Measurements from ENCODE around the gene FADD. TPM values are rescaled to one million over a fixed set of nuclear protein-coding genes. Genes with fewer than 3 reads are reported as not detected.

Gene FADD
- total RNA-seq, 1 donor from 2014 or later = 18.9 TPM

- H3K4me1 Mint-ChIP-seq = peaks cover 24% of the 10 kb centered on the region
- no peak overlapping the region for H3K9ac ChIP-seq
- peaks cover 7% of the 10 kb centered on the region for H3K4me1 ChIP-seq
- H3K27me3 Mint-ChIP-seq (ENCODE audit: insufficient read depth, low read depth) = peaks cover 6% of the 10 kb centered on the region
- no peak overlapping the region for H3K27ac ChIP-seq
- TF ChIP-seq EZH2phosphoT487 (IDR thresholded peaks at IDR 0.05) (no peak), CTCF (IDR thresholded peaks at IDR 0.05) (no peak), EZH2 (IDR thresholded peaks at IDR 0.05) (no peak)
- H3K27me3 ChIP-seq = no peaks in the 10 kb centered on the region
- no peak for DNase-seq (ENCODE audit: low spot score)
- no peak overlapping the region for H2AFZ ChIP-seq (replicated peaks)
- no peak overlapping the region for H3K4me3 ChIP-seq
- H3F3A ChIP-seq (ENCODE audit: low read depth) = peaks cover 9% of the 10 kb centered on the region
- peaks cover 54% of the 10 kb centered on the region for H4K20me1 ChIP-seq (ENCODE audit: low read depth)
- H3K9me3 ChIP-seq (ENCODE audit: low read depth) = no peaks in the 10 kb centered on the region
- peaks cover 29% of the 10 kb centered on the region for H3K79me2 ChIP-seq (ENCODE audit: low read depth)
- H3K4me2 ChIP-seq = no peak overlapping the region
- no peak overlapping the region for H3K27ac Mint-ChIP-seq
- H3K36me3 ChIP-seq = no peaks in the 10 kb centered on the region
- no peak overlapping the region for H3K4me3 Mint-ChIP-seq
- H3K36me3 Mint-ChIP-seq = peaks cover 22% of the 10 kb centered on the region
- H3K9me3 Mint-ChIP-seq = no peaks in the 10 kb centered on the region
These were observed 2.7 kb downstream of the FADD start for GRCh38 chr11:70205766-70206165.

GRCh38 chr11:70206226-70206981 lies 3.3 kb downstream of the FADD start:
- Mint-ChIP-seq H3K4me1 (peaks cover 24% of the 10 kb centered on the region), H3K4me3 (no peak overlapping the region), H3K27ac (no peak overlapping the region), H3K36me3 (peaks cover 22% of the 10 kb centered on the region), H3K27me3 (ENCODE audit: insufficient read depth, low read depth) (peaks cover 6% of the 10 kb centered on the region), H3K9me3 (no peaks in the 10 kb centered on the region)
- no peak overlapping the region for H3K27ac ChIP-seq
- DNase-seq (ENCODE audit: low spot score) = no peak
- no peak overlapping the region for H3K9ac ChIP-seq
- peaks cover 9% of the 10 kb centered on the region for H3F3A ChIP-seq (ENCODE audit: low read depth)
- no peak for TF ChIP-seq CTCF (IDR thresholded peaks at IDR 0.05)
- no peak for TF ChIP-seq EZH2 (IDR thresholded peaks at IDR 0.05)
- TF ChIP-seq EZH2phosphoT487 (IDR thresholded peaks at IDR 0.05) = no peak
- no peak overlapping the region for H2AFZ ChIP-seq (replicated peaks)
- H4K20me1 ChIP-seq (ENCODE audit: low read depth) = peaks cover 54% of the 10 kb centered on the region
- no peak overlapping the region for H3K4me2 ChIP-seq
- no peaks in the 10 kb centered on the region for H3K27me3 ChIP-seq
- H3K4me1 ChIP-seq = peaks cover 7% of the 10 kb centered on the region
- no peaks in the 10 kb centered on the region for H3K9me3 ChIP-seq (ENCODE audit: low read depth)
- H3K79me2 ChIP-seq (ENCODE audit: low read depth) = peaks cover 29% of the 10 kb centered on the region
- no peaks in the 10 kb centered on the region for H3K36me3 ChIP-seq
- no peak overlapping the region for H3K4me3 ChIP-seq

GRCh38 chr11:70206982-70207376 lies 3.9 kb downstream of the FADD start:
- Histone ChIP-seq H3K4me1 (peaks cover 7% of the 10 kb centered on the region), H3K4me2 (no peak overlapping the region), H3K36me3 (no peaks in the 10 kb centered on the region), H4K20me1 (ENCODE audit: low read depth) (peaks cover 54% of the 10 kb centered on the region), H3K79me2 (ENCODE audit: low read depth) (peaks cover 29% of the 10 kb centered on the region), H3K27me3 (no peaks in the 10 kb centered on the region), H3K9ac (no peak overlapping the region), H3K9me3 (ENCODE audit: low read depth) (no peaks in the 10 kb centered on the region), H3K4me3 (no peak overlapping the region), H2AFZ (replicated peaks) (no peak overlapping the region), H3K27ac (no peak overlapping the region), H3F3A (ENCODE audit: low read depth) (peaks cover 9% of the 10 kb centered on the region)
- no peak for TF ChIP-seq CTCF (IDR thresholded peaks at IDR 0.05)
- no peak for TF ChIP-seq EZH2phosphoT487 (IDR thresholded peaks at IDR 0.05)
- no peak for TF ChIP-seq EZH2 (IDR thresholded peaks at IDR 0.05)
- H3K9me3 Mint-ChIP-seq = no peaks in the 10 kb centered on the region
- H3K27me3 Mint-ChIP-seq (ENCODE audit: insufficient read depth, low read depth) = peaks cover 6% of the 10 kb centered on the region
- H3K4me3 Mint-ChIP-seq = no peak overlapping the region
- no peak for DNase-seq (ENCODE audit: low spot score)
- peaks cover 22% of the 10 kb centered on the region for H3K36me3 Mint-ChIP-seq
- H3K27ac Mint-ChIP-seq = no peak overlapping the region
- H3K4me1 Mint-ChIP-seq = peaks cover 24% of the 10 kb centered on the region
